Measurements from ENCODE around the gene MEG3. TPM values are rescaled to one million over a fixed set of nuclear protein-coding genes. Genes with fewer than 3 reads are reported as not detected.
A peak's percentile ranks its signal among the peaks of the same experiment; 100 is the strongest.

Gene MEG3
- total and polyA plus RNA-seq, 2 of the 8 experiments (the other 6 are each of a cell fraction or from before 2014, with no cell fraction given): 0.17 to 1.1 TPM

- no peak for TF ChIP-seq EZH2 (IDR thresholded peaks at IDR 0.05; ENCODE audit: low read depth, low read length, severe bottlenecking)
- TF ChIP-seq KDM5A (IDR thresholded peaks at IDR 0.05; ENCODE audit: low read length): no peak
- no peak for TF ChIP-seq ATF3 (IDR thresholded peaks at IDR 0.05; ENCODE audit: insufficient read depth, low read depth, low read length)
- TF ChIP-seq ZNF274 (IDR thresholded peaks at IDR 0.05; ENCODE audit: borderline replicate concordance, extremely low read depth, low read length): no peak
- no peak for TF ChIP-seq GTF2F1 (IDR thresholded peaks at IDR 0.05; ENCODE audit: borderline replicate concordance, low read depth, low read length)
- TF ChIP-seq CHD1 (IDR thresholded peaks at IDR 0.05; ENCODE audit: low read depth, low read length): no peak
- TF ChIP-seq HDAC6 (IDR thresholded peaks at IDR 0.05; ENCODE audit: low read depth, low read length): no peak
- TF ChIP-seq CEBPB (IDR thresholded peaks at IDR 0.05; ENCODE audit: low read depth, low read length): no peak
- peak; percentile 39 to 65 (median 55) for TF ChIP-seq CTCF (IDR thresholded peaks at IDR 0.05; ENCODE audit: control extremely low read depth in 1 of 3, insufficient read depth in 1 of 3, low read depth in 1 of 3, low read length in 3 of 3)
- TF ChIP-seq TBP (IDR thresholded peaks at IDR 0.05; ENCODE audit: low read depth, low read length): no peak
- 0 out of 2 replicates have a peak, but pooled peaks have one; percentile 9 for TF ChIP-seq MAX (IDR thresholded peaks at IDR 0.05)
- no peak for TF ChIP-seq ATF2 (IDR thresholded peaks at IDR 0.05; ENCODE audit: low read length)
- no peak for TF ChIP-seq SUZ12 (IDR thresholded peaks at IDR 0.05; ENCODE audit: low read length)
- TF ChIP-seq RBBP5 (IDR thresholded peaks at IDR 0.05; ENCODE audit: borderline replicate concordance, low read depth, low read length): no peak
- TF ChIP-seq POLR2A (IDR thresholded peaks at IDR 0.05; ENCODE audit: control extremely low read depth in 1 of 2, low read depth in 2 of 2, low read length in 2 of 2): no peak
- TF ChIP-seq CREB1 (IDR thresholded peaks at IDR 0.05): no peak
- no peak for TF ChIP-seq CHD2 (IDR thresholded peaks at IDR 0.05; ENCODE audit: low read length)
- TF ChIP-seq POU5F1 (IDR thresholded peaks at IDR 0.05; ENCODE audit: low read depth, low read length): no peak
- TF ChIP-seq JUND (IDR thresholded peaks at IDR 0.05; ENCODE audit: low read length): no peak
- TF ChIP-seq KDM4A (IDR thresholded peaks at IDR 0.05; ENCODE audit: low read depth, low read length, severe bottlenecking): no peak
Measured at GRCh38 chr14:100899884-100900771, 74.2 kb downstream of the MEG3 start (continued).

Data from H1 (cell line).